HCT116 (cell line): Measurements from ENCODE around the gene IL1RAP. TPM values are rescaled to one million over a fixed set of nuclear protein-coding genes. Genes with fewer than 3 reads are reported as not detected.

ENCODE experiments used
- ATAC-seq: fragments of 200-7000 bp; cut with Tn5 transposase; 2 replicates; pipeline ENCODE4 v1.9.1; 2020; ENCODE audit warnings: mild to moderate bottlenecking, moderate library complexity
- BruUV-seq: library from RNA; stranded (reverse); fragments of 400-500 nt; replicated peaks from 2 replicates; lab custom pipeline; 2021; lab: Mats Ljungman, UMichigan
- CTCF ChIA-PET: fragments of 300-600 bp; sonication (Branson Sonifier 250); formaldehyde crosslinking; loops from one replicate; lab custom pipeline; 2021; ENCODE audit warnings: antibody characterized with exemption; lab: Charles Lee
- POLR2A ChIA-PET: fragments of 300-600, 350-600 bp; sonication (Branson Sonifier 250); formaldehyde crosslinking; loops from one replicate; lab custom pipeline; 2021; ENCODE audit warnings: antibody characterized with exemption; lab: Charles Lee
- RAD21 ChIA-PET, 2 experiments: fragments of 300-600 bp; sonication (Branson Sonifier 250); formaldehyde crosslinking; loops; one replicate each; lab custom pipeline; 2023; ENCODE audit warnings: low total read pairs in 2 of 2; ENCODE audit not compliant: uncharacterized antibody in 2 of 2, unreplicated experiment in 2 of 2, low non-redundant PET in 1 of 2; lab: Charles Lee
- DNase-seq: peaks from one replicate; pipeline ENCODE4 v3.0.0-alpha.2; 2010; ENCODE audit warnings: low read depth, low spot score
- H2AFZ ChIP-seq: fragments of 200-600 bp; shearing (Covaris generic), sonication (generic); 2 replicates; pipeline ENCODE4 v1.6.1; 2017; ENCODE audit warnings: low read depth, mixed run types, mixed read lengths, antibody characterized with exemption, low read length; ENCODE audit not compliant: poor library complexity, severe bottlenecking
- H3K27ac ChIP-seq: 2 replicates; pipeline ENCODE4 v1.5.1; 2012; ENCODE audit warnings: low read depth, low read length
- H3K27me3 ChIP-seq: fragments of 200-600 bp; sonication (generic); 2 replicates; pipeline ENCODE4 v1.6.1; 2016; ENCODE audit warnings: mixed run types, low read length, mixed read lengths; ENCODE audit not compliant: insufficient read depth
- H3K36me3 ChIP-seq, 2 experiments: fragments of 200-500 bp in 1 of 2; fragments of 200-600 bp in 1 of 2; sonication (Bioruptor generic) in 1 of 2; sonication (generic) in 1 of 2; 2 replicates each; pipeline versions ENCODE4 v1.5.1 to v1.6.1; 2014 to 2016; ENCODE audit warnings: low read length in 2 of 2, inconsistent platforms in 1 of 2, mixed read lengths in 1 of 2, mixed run types in 1 of 2; ENCODE audit not compliant: insufficient read depth in 2 of 2, control insufficient read depth in 1 of 2
- H3K4me1 ChIP-seq, 2 experiments: fragments of 200-600 bp in 1 of 2; sonication (generic) in 1 of 2; 2 replicates each; pipeline versions ENCODE4 v1.5.1 to v1.6.1; 2012 to 2017; ENCODE audit warnings: low read length in 2 of 2, inconsistent platforms in 1 of 2, mild to moderate bottlenecking in 1 of 2, mixed read lengths in 1 of 2, mixed run types in 1 of 2, moderate library complexity in 1 of 2; ENCODE audit not compliant: insufficient read depth in 2 of 2, control insufficient read depth in 1 of 2
- H3K4me2 ChIP-seq: fragments of 200-600 bp; sonication (generic); 2 replicates; pipeline ENCODE4 v1.6.1; 2017; ENCODE audit warnings: mixed run types, low read length, mixed read lengths
- H3K4me3 ChIP-seq, 2 experiments: fragments of 200-600 bp in 1 of 2; sonication (generic) in 1 of 2; replicated peaks in 1 of 2; 2 replicates each; pipeline ENCODE4 v1.5.1; 2011 to 2016; ENCODE audit warnings: low read length in 2 of 2, control low read depth in 1 of 2, low read depth in 1 of 2, mild to moderate bottlenecking in 1 of 2, mixed read lengths in 1 of 2, mixed run types in 1 of 2
- H3K79me2 ChIP-seq: fragments of 200-600 bp; sonication (generic); 2 replicates; pipeline ENCODE4 v1.6.1; 2017; ENCODE audit warnings: mild to moderate bottlenecking, mixed run types, low read length, moderate library complexity, mixed read lengths; ENCODE audit not compliant: insufficient read depth
- H3K9ac ChIP-seq: fragments of 200-600 bp; sonication (generic); 2 replicates; pipeline ENCODE4 v1.6.1; 2016; ENCODE audit warnings: low read length, mixed read lengths
- H3K9me2 ChIP-seq: fragments of 200-600 bp; sonication (generic), shearing (Covaris generic); 2 replicates; pipeline ENCODE4 v1.6.1; 2017; ENCODE audit warnings: mixed run types, mild to moderate bottlenecking, moderate library complexity; ENCODE audit not compliant: insufficient read depth
- H3K9me3 ChIP-seq, 2 experiments: fragments of 200-500 bp in 1 of 2; fragments of 200-600 bp in 1 of 2; sonication (Bioruptor generic) in 1 of 2; sonication (generic) in 1 of 2; 2 replicates each; pipeline ENCODE4 v1.6.1; 2014 to 2017; ENCODE audit warnings: low read length in 2 of 2, mixed read lengths in 2 of 2, inconsistent platforms in 1 of 2, low read depth in 1 of 2, mild to moderate bottlenecking in 1 of 2, mixed run types in 1 of 2, moderate library complexity in 1 of 2; ENCODE audit not compliant: control insufficient read depth in 1 of 2, insufficient read depth in 1 of 2
- H4K20me1 ChIP-seq: fragments of 200-600 bp; sonication (generic), shearing (Covaris generic); 2 replicates; pipeline ENCODE4 v1.6.1; 2017; ENCODE audit warnings: mixed run types, mild to moderate bottlenecking, moderate library complexity; ENCODE audit not compliant: insufficient read depth
- CEBPB ChIP-seq: IDR thresholded peaks from 2 replicates; pipeline ENCODE4 v1.6.1; 2012; ENCODE audit warnings: low read depth
- EGR1 ChIP-seq: IDR thresholded peaks from 2 replicates; pipeline ENCODE4 v1.6.1; 2012; ENCODE audit warnings: low read depth
- EZH2 ChIP-seq: fragments of 200-600 bp; sonication (generic); IDR thresholded peaks from 2 replicates; pipeline ENCODE4 v1.6.1; 2017; ENCODE audit warnings: antibody characterized with exemption, mixed run types
- JUND ChIP-seq: IDR thresholded peaks from 2 replicates; pipeline ENCODE4 v1.6.1; 2012
- POLR2AphosphoS5 ChIP-seq: IDR thresholded peaks from 2 replicates; pipeline ENCODE4 v1.6.1; 2011; ENCODE audit warnings: mild to moderate bottlenecking, low read depth, low read length, moderate library complexity
- RAD21 ChIP-seq: IDR thresholded peaks from 2 replicates; pipeline ENCODE4 v1.6.1; 2012; ENCODE audit warnings: low read depth, mild to moderate bottlenecking
- SIN3A ChIP-seq: IDR thresholded peaks from 2 replicates; pipeline ENCODE4 v1.6.1; 2012; ENCODE audit warnings: low read depth
- SP1 ChIP-seq: IDR thresholded peaks from 2 replicates; pipeline ENCODE4 v1.6.1; 2012; ENCODE audit warnings: low read depth
- SRF ChIP-seq: IDR thresholded peaks from 2 replicates; pipeline ENCODE4 v1.6.1; 2012; ENCODE audit warnings: low read depth
- TCF7L2 ChIP-seq: IDR thresholded peaks from 2 replicates; pipeline ENCODE4 v1.7.0; 2011; ENCODE audit warnings: borderline replicate concordance, inconsistent platforms; ENCODE audit not compliant: insufficient read depth, insufficient read length; ENCODE audit errors: extremely low read depth
- YY1 ChIP-seq: IDR thresholded peaks from 2 replicates; pipeline ENCODE4 v1.6.1; 2011; ENCODE audit warnings: low read length, low read depth, moderate library complexity, mild to moderate bottlenecking; ENCODE audit not compliant: insufficient replicate concordance; ENCODE audit errors: extremely low read depth
- ZNF274 ChIP-seq: fragments of 200-500 bp; sonication (Bioruptor generic); IDR thresholded peaks from 2 replicates; pipeline ENCODE4 v1.6.1; 2014; ENCODE audit warnings: mild to moderate bottlenecking, low read depth, low read length, inconsistent platforms
- intact Hi-C: fragments of 100-400 bp; cut with micrococcal nuclease; formaldehyde crosslinking; loops from 2 replicates; pipeline ENCODE4 v1.10.0; 2022
- total RNA-seq: library from RNA; stranded (reverse); gene quantifications from one replicate; pipeline ENCODE4 v1.2.1, GENCODE V29; 2021; ENCODE audit not compliant: unreplicated experiment
- TF ChIP-seq, protein P1 (sequence below): IDR thresholded peaks from 2 replicates; pipeline ENCODE4 v1.6.1; 2012
- TF ChIP-seq, protein P2 (sequence below): IDR thresholded peaks from 2 replicates; pipeline ENCODE4 v1.6.1; 2012
- TF ChIP-seq, protein P3 (sequence below): IDR thresholded peaks from 2 replicates; pipeline ENCODE4 v1.6.1; 2012; ENCODE audit warnings: low read depth

The IL1RAP gene
- total RNA-seq, 1 experiment from 2014 or later, result 5.8 TPM

DNA sequence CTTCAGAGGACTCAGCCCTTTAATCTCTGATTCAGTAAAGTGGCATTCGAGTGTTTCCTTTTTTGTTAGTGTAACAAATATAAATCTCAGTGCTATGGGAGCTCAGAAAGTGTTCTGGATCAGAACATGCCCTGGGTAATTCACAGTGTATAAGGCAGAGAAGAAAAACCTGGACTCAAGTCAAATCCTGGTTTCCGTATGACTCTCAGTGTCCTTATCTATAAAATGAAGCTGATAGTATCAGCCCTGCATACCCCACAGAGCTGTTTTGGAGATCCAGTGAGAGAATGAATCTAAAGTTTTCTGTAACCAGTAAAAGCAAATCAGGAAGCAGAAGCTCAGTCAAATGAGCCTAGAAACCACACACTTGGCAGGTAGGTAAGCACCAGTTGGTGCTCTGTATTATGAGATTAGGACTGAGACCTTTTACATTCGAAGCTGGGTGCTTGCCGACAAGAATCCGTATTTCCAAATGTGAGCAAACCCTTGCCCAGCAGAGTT, 67.2 kb downstream of the IL1RAP start:
- H2AFZ ChIP-seq, result no peak overlapping the region
- ChIA-PET CTCF (no interaction called here), RAD21 (no interaction called here), POLR2A (no interaction called here)
- no peaks in the 10 kb centered on the region for H3K9me3 ChIP-seq
- no peak overlapping the region for H3K27ac ChIP-seq
- intact Hi-C loops, result no loop called here
- no peak overlapping the region for H3K9ac ChIP-seq
- DNase-seq (no peak), ATAC-seq (no peak)
- H3K9me2 ChIP-seq, result no peaks in the 10 kb centered on the region
- H3K79me2 ChIP-seq, result no peaks in the 10 kb centered on the region
- no TSS peak for BruUV-seq
- no peak overlapping the region for H3K4me3 ChIP-seq
- no peak overlapping the region for H3K4me2 ChIP-seq
- H3K27me3 ChIP-seq, result no peaks in the 10 kb centered on the region
- no peak for TF ChIP-seq CEBPB
- no peaks in the 10 kb centered on the region for H3K36me3 ChIP-seq
- H3K4me1 ChIP-seq, result peaks cover 4 to 12% of the 10 kb centered on the region in 2 experiments
- no peaks in the 10 kb centered on the region for H4K20me1 ChIP-seq

DNA sequence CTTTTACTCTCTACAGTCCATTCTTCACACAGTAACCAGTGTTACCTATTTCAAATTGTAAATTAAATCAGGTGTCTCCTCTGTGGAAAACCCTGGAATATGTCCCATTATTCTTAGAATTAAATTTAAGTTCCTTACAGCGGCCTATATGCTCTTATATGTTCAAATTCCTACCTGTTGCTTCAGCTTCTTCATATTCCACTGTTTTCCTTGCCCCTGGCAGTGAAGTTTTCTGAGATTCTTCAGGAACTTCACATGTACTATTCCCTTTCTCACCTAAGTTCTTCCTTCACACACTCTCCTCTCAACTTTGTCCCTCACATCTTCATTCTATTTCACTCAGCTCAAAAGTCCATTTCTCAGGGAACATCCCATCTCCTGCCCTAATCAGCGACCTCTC, 68.8 kb downstream of the IL1RAP start:
- H4K20me1 ChIP-seq, result no peaks in the 10 kb centered on the region
- ChIA-PET POLR2A (no interaction called here), RAD21 (no interaction called here), CTCF (no interaction called here)
- intact Hi-C loops, result no loop called here
- no peak overlapping the region for H2AFZ ChIP-seq
- no peaks in the 10 kb centered on the region for H3K36me3 ChIP-seq
- no peaks in the 10 kb centered on the region for H3K79me2 ChIP-seq
- no peak overlapping the region for H3K9ac ChIP-seq
- no peaks in the 10 kb centered on the region for H3K9me3 ChIP-seq
- no TSS peak for BruUV-seq
- TF ChIP-seq JUND (no peak), RAD21 (no peak), SP1 (no peak), CEBPB (no peak), SRF (no peak), EGR1 (no peak), TCF7L2 (no peak), YY1 (no peak), EZH2 (no peak), POLR2AphosphoS5 (no peak), SIN3A (no peak), ZNF274 (no peak)
- TF ChIP-seq, protein P1, sequence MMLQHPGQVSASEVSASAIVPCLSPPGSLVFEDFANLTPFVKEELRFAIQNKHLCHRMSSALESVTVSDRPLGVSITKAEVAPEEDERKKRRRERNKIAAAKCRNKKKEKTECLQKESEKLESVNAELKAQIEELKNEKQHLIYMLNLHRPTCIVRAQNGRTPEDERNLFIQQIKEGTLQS, result no peak
- TF ChIP-seq, protein P2, sequence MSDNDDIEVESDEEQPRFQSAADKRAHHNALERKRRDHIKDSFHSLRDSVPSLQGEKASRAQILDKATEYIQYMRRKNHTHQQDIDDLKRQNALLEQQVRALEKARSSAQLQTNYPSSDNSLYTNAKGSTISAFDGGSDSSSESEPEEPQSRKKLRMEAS, result no peak
- TF ChIP-seq, protein P3, sequence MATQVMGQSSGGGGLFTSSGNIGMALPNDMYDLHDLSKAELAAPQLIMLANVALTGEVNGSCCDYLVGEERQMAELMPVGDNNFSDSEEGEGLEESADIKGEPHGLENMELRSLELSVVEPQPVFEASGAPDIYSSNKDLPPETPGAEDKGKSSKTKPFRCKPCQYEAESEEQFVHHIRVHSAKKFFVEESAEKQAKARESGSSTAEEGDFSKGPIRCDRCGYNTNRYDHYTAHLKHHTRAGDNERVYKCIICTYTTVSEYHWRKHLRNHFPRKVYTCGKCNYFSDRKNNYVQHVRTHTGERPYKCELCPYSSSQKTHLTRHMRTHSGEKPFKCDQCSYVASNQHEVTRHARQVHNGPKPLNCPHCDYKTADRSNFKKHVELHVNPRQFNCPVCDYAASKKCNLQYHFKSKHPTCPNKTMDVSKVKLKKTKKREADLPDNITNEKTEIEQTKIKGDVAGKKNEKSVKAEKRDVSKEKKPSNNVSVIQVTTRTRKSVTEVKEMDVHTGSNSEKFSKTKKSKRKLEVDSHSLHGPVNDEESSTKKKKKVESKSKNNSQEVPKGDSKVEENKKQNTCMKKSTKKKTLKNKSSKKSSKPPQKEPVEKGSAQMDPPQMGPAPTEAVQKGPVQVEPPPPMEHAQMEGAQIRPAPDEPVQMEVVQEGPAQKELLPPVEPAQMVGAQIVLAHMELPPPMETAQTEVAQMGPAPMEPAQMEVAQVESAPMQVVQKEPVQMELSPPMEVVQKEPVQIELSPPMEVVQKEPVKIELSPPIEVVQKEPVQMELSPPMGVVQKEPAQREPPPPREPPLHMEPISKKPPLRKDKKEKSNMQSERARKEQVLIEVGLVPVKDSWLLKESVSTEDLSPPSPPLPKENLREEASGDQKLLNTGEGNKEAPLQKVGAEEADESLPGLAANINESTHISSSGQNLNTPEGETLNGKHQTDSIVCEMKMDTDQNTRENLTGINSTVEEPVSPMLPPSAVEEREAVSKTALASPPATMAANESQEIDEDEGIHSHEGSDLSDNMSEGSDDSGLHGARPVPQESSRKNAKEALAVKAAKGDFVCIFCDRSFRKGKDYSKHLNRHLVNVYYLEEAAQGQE, result no peak
- no peak overlapping the region for H3K4me3 ChIP-seq
- H3K9me2 ChIP-seq, result no peaks in the 10 kb centered on the region
- ATAC-seq, result no peak
- no peaks in the 10 kb centered on the region for H3K27me3 ChIP-seq
- no peak overlapping the region for H3K4me2 ChIP-seq
- DNase-seq, result no peak
- no peak overlapping the region for H3K27ac ChIP-seq
- peaks cover 11 to 25% of the 10 kb centered on the region in 2 experiments for H3K4me1 ChIP-seq
